Renal pelvis (tissue), 12 donors: ENCODE results near the gene PSMA8. TPM values are rescaled to one million over a fixed set of nuclear protein-coding genes. Genes with fewer than 3 reads are reported as not detected.
A peak's percentile ranks its signal among the peaks of the same experiment; 100 is the strongest.
"Not testable (repeated sequence)": the region's sequence is repeated elsewhere in the genome, so short reads cannot be mapped to it uniquely, and the experiment has no call there.

Experiments used
- DNase-seq: peaks from one replicate; pipeline ENCODE4 v3.0.0-alpha.2; 2013
- long read RNA-seq, 16 experiments: transcript quantifications; one replicate each; lab custom pipeline, GENCODE V29; 2026
- polyA plus RNA-seq, 3 donors: library from polyadenylated mRNA; unstranded; fragments of 120-200 nt; gene quantifications; one replicate each; pipeline ENCODE4 v1.2.1, GENCODE V29; 2013; ENCODE audit not compliant: insufficient read length in 3 of 3

The PSMA8 gene
- polyA plus RNA-seq = not detected
- long read RNA-seq, donor 1 = 0 reads
- long read RNA-seq, donor 2 = 0 reads
- long read RNA-seq, donor 3 = 0 reads
- long read RNA-seq, donor 4 = 0 reads
- long read RNA-seq, donor 5 = 0 reads
- long read RNA-seq, donor 6 = 0 reads
- long read RNA-seq, donor 7 = 0 reads
- long read RNA-seq, donor 8 = 0 reads
- long read RNA-seq, donor 9, partial matches to known transcripts = 6 of 6 reads
- long read RNA-seq, donor 9, other reads (novel, unspliced or antisense) = 0 of 6 reads
- long read RNA-seq, donor 10 = 0 reads
- long read RNA-seq, donor 11 = 0 reads
- long read RNA-seq, donor 12 = 0 reads
- long read RNA-seq, donor 13 = 0 reads
- long read RNA-seq, donor 14 = 0 reads
- long read RNA-seq, donor 15 = 0 reads
- long read RNA-seq, donor 16 = 0 reads

- DNase-seq = no peak
Observed at GRCh38 chr18:26133652-26134051, at the start of gene PSMA8. Gene PSMA8, plus strand, starts transcription at chr18:26133869. Its CDS starts 97 bp downstream, at chr18:26133966.

GRCh38 chr18:26085056-26085455 is 48.6 kb upstream of the PSMA8 start:
- DNase-seq = no peak

GRCh38 chr18:26086959-26087358 is 46.7 kb upstream of the PSMA8 start:
- no peak for DNase-seq

GRCh38 chr18:26088487-26088886 is 45.2 kb upstream of the PSMA8 start:
- DNase-seq = no peak

GRCh38 chr18:26089293-26090129 is 44.2 kb upstream of the PSMA8 start:
- peak; percentile 14 for DNase-seq

GRCh38 chr18:26090130-26091046 is 43.3 kb upstream of the PSMA8 start, which contains the start of gene SS18:
Gene SS18, minus strand, starts transcription at chr18:26090613. Its CDS starts 44 bp downstream, at chr18:26090569.
- peak; percentile 95 for DNase-seq

GRCh38 chr18:26091047-26091630 is 42.5 kb upstream of the PSMA8 start:
- DNase-seq = peak; percentile 9

- no peak for DNase-seq
Observed at GRCh38 chr18:26096852-26097251, 36.8 kb upstream of the PSMA8 start.

GRCh38 chr18:26097563-26097962 is 36.1 kb upstream of the PSMA8 start:
- no peak for DNase-seq

- no peak for DNase-seq
Observed at GRCh38 chr18:26103579-26103978, 30.1 kb upstream of the PSMA8 start.

GRCh38 chr18:26104035-26104434 is 29.6 kb upstream of the PSMA8 start:
- DNase-seq = no peak

GRCh38 chr18:26119246-26119645 is 14.4 kb upstream of the PSMA8 start:
- no peak for DNase-seq

GRCh38 chr18:26121476-26121875 is 12.2 kb upstream of the PSMA8 start:
- no peak for DNase-seq

- DNase-seq = not testable (repeated sequence)
Observed at GRCh38 chr18:26121994-26122393, 11.7 kb upstream of the PSMA8 start.

- DNase-seq = no peak
Observed at GRCh38 chr18:26127786-26128185, 5.9 kb upstream of the PSMA8 start.

GRCh38 chr18:26128192-26128591 is 5.5 kb upstream of the PSMA8 start:
- DNase-seq = not testable (repeated sequence)

GRCh38 chr18:26134107-26134506 is 438 bp downstream of the PSMA8 start:
- DNase-seq = no peak

- DNase-seq = peak; percentile 67
Observed at GRCh38 chr18:26135548-26135947, 1.9 kb downstream of the PSMA8 start.

- no peak for DNase-seq
Observed at GRCh38 chr18:26157326-26157725, 23.7 kb downstream of the PSMA8 start.

- no peak for DNase-seq
Observed at GRCh38 chr18:26159353-26159752, 25.7 kb downstream of the PSMA8 start.

GRCh38 chr18:26164571-26164970 is 30.9 kb downstream of the PSMA8 start:
- no peak for DNase-seq
